ENCODE measurements around the gene CLIC4. TPM values are rescaled to one million over a fixed set of nuclear protein-coding genes. Genes with fewer than 3 reads are reported as not detected.
A peak's percentile ranks its signal among the peaks of the same experiment; 100 is the strongest.
"Not testable (repeated sequence)": the region's sequence is repeated elsewhere in the genome, so short reads cannot be mapped to it uniquely, and the experiment has no call there.

CLIC4 gene
- 309 and 384 TPM in 2 replicates for total RNA-seq

DNA sequence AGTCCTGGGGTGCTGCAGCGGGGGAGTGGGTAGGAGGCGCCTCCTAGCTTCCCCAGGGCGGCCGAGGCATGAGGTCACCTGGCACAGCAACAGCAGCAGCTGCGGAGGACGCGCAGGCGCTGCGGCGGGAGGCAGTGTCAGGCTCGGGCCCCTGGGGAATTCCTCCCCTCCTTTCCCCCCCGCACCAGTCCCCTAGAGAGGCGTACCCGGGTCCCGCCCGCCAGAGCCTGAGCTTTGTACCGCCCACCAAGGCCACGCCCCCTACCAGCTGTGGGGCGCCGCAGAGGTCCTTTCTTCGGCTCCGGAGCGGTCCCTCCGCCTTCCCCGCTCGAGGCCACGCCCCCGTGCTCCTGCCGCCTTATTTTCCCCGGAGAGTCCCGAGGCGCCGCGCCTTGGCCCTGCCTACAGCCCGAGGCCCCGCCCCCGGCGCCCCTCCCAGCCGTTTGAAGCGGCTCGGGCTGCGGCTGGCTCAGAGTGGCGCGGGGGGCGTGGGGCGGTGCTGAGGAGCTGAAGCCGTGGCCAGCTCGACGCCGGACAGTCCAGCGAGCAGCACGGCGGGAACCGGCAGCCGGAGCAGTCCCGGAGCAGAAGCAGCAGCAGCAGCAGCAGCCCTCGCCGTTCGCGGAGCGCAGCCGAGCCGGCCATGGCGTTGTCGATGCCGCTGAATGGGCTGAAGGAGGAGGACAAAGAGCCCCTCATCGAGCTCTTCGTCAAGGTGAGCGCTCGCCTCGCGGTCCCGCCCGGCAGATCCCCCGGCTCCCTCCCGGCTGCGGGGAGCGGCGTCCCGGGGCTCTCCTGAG is at the start of gene CLIC4:
TSS of gene CLIC4 (plus strand) at position 537 of the 800 bp plus-strand sequence. CDS start at position 644, 107 bp downstream.
- peak; percentile 91 for DNase-seq (ENCODE audit: low read depth)

DNA sequence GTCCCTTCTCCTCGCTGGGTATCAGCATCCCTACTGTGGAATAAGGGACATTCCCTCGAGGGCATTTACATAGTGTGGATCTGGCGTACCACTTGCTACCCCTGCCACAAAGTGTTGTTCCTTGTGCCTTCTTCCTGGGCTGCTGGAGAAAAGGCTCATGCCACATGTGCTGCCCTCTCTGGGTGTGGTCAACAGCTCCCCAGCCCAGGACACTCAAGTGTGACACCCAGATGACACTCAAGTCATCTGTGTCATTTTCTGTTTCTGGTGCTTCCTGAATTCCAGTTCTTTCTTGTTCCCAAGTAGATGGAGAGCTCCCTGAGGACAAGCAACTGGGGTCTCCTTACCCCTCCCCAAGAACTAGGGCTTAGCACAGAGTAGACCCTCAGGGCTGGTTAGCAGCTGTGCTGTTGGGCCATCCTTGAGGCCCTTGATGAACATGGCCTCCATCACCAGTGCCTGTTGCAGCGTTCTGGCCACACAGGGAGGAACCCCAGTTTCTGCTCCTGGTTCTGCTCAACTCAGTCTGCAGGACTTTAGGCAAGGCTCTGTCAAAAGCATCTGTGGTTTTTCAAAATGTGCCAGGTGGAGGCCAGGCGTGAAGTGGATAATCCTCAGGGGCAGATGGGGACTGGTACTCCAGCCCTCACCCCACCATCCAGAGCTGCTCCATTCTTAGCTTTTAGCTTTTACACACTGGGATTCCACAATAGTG is 49.0 kb upstream of the CLIC4 start:
- no peak for DNase-seq (ENCODE audit: low read depth)

DNA sequence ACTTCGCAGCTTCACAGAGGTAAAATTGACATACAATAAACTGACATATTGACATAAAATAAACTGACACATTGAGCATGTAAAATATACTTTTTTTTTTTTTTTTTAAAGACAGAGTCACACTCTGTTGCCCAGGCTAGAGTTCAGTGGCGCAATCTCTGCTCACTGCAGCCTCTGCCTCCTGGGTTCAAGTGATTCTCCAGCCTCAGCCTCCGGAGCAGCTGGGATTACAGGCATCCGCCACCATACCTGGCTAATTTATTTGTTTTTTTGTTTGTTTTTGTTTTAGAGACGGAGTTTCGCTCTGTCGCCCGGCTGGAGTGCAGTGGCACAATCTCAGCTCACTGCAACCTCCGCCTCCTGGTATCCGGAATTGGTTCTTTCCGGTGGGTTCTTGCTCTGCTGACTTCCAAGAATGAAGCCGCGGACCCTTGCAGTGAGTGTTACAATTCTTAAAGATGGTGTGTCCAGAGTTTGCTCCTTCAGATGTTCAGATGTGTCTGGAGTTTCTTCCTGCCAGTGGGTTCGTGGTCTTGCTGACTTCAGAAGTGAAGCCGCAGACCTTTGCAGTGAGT is 48.4 kb upstream of the CLIC4 start:
- DNase-seq (ENCODE audit: low read depth): no peak

DNA sequence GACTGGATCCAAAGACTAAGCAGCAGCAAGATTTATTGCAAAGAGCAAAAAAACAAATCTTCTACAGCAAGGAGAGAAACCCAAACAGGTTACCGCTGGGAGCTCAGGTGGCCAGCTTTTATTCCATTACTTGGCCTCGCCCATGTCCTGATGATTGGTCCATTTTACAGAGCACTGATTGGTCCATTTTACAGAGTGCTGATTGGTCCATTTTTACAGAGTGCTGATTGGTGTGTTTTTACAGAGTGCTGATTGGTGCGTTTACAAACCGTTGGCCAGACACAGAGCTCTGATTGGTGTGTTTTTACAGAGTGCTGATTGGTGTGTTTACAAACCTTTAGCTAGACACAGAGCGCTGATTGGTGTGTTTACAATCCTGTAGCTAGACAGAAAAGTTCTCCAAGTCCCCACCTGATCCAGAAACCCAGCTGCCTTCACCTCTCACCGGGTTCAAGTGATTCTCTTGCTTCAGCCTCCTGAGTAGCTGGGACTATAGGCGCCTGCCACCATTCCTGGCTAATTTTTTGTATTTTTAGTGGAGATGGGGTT is 47.7 kb upstream of the CLIC4 start:
- not testable (repeated sequence) for DNase-seq (ENCODE audit: low read depth)

DNA sequence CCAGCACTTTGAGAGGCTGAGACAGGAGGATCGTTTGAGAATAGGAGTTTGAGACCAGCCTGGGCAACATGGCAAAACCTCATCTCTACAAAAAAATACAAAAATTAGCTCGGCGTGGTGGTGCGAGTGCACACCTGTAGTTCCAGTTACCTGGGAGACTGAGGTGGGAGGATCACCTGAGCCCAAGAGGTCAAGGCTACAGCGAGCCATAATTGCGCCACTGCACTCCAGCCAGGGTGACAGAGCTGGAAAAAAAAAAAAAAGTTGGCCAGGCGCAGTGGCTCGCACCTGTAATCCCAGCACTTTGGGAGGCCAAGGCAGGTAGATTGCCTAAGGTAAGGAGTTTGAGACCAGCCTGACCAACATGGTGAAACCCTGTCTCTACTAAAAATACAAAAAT is 46.9 kb upstream of the CLIC4 start:
- not testable (repeated sequence) for DNase-seq (ENCODE audit: low read depth)

DNA sequence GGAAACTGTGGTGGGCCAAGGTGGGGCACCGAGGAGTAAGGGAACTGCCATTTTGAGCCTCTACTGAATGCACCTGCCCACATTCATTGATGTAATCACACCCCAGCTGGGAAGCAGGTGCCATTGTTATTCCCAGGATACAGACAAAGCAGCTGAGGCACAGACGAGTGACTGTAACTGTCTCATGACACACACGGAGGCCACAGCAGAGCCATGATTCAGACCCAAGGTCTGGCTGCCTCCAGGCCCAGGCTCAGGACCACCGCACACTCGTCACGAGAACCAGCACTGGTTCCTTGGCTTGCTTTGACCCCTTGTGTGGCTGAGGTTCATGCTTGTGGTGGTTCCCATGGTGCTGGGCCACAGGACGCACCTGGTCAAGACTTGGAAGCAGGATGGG is 45.6 kb upstream of the CLIC4 start:
- DNase-seq (ENCODE audit: low read depth): no peak

DNA sequence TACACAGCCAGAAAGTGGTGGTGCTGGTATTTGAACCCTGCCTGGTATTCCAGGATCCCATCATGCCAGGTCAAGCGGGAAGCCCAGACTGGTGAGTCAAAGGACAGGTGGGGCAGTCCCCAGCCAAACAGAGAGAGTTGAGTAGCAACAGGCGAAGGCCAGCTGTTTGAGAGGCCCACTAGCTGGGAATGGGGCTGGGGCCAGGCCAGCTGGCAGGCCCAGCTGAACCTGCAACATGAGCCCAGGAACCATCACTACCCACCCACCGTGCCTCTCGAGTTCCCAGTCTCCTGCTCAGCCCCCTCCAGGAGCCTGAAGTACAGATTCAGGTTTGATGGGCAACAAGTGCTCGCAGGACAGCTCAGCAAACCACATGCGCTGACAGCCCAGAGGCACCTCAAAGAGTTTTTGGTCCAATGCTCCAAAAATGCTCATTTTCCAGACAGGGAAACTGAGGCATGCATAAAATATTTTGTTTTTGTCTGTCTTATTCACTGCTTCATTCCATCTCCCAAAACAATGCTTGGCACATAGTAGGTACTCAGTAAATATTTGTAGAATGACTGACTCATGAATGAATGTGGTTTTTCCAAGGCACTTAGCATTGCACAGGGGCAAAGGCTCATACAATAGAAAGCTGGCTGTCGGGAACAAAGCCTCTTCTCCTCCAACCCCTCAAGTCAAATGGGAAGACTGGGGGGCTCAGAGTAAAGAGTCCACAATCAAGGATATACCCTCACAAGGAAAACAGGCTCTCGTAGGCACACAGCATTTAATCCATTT is 42.5 kb upstream of the CLIC4 start:
- peak; percentile 67 for DNase-seq (ENCODE audit: low read depth)

DNA sequence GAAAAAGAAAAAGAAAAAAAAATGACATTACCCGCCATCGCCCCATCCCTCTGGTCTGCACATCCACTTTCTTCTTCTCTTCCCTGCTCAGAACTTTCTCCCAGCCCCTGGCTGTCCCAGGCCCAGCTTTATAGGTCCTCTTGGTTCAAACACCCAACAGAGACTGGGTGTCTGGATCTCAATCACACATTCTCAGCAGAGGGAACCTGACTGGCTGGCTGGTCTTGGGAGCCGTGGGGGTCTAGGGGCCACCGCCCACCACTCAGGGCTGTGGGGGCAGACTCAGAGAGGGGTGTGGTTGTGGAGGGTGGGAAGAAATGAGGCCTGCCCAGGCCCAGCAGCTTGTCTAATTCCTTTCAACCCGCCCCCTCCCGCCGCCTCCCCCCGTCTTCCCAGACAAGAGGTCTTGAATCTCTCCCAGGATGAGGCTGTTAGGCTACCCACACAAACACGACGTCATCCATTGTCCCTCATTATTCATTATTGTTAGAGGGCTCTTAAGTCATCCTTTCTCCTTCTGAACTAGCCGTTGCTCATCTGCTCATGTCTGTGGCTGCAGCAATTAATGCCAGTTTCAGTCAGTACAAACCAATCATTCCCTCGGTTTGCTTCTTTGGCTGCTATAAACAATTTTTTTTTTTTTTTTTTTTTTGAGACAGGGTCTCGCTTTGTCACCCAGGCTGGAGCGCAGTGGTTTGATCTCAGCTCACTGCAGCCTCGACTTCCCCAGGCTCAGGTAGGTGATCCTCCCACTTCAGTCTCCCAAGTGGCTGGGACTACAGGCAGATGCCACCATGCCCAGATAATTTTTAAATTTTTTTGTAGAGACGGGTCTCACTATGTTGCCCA is 40.6 kb upstream of the CLIC4 start:
- DNase-seq (ENCODE audit: low read depth): peak; percentile 94

DNA sequence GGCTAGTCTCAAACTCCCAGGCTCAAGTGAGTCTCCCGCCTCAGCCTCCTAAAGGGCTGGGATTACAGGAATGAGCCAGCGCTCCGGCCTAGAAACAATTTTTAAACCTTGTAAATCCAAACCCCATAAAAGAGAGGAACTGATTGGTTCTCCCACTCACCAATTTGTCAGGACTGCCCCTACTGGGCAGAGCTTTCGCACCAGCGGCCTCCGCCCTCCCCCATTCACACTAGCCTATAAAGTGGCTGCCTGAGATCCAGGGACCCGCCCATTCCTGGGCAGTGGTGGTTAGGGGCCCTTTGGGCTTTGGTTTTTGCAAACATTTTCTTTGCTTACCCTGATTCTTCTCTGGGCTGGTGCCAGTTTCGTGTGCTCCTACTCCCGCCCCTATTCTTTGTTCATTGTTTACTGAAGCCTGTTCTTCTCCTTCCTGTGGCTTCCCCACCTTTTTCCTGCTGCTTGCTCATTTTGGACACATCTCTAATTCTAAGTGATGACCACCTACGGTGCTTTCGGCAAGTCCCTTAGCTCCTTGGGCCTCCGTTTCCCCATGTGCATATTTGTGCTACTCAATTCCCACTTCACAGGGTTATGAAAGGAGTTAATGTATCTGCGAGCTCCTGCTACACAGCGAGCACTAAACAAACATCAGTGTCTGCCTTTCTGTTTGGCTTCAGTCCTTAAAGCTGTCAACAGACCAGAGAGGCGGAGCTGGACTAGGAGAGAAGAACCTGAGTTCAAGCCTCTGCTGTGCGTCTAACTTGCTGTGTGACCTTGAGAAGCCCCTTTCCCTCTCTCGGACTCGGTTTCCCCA is 39.8 kb upstream of the CLIC4 start:
- DNase-seq (ENCODE audit: low read depth): peak; percentile 75

DNA sequence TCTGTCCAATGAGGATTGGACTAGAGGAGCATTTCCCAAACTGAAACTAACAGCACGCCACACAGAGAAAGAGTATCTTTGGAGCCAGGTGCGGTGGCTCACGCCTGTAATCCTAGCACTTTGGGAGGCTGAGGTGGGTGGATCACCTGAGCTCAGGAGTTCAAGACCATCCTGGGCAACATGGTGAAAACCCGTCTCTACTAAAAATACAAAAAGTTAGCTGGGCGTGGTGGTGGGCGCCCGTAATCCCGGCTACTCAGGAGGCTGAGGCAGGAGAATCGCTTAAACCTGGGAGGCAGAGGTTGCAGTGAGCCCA is 39.2 kb upstream of the CLIC4 start:
- not testable (repeated sequence) for DNase-seq (ENCODE audit: low read depth)

DNA sequence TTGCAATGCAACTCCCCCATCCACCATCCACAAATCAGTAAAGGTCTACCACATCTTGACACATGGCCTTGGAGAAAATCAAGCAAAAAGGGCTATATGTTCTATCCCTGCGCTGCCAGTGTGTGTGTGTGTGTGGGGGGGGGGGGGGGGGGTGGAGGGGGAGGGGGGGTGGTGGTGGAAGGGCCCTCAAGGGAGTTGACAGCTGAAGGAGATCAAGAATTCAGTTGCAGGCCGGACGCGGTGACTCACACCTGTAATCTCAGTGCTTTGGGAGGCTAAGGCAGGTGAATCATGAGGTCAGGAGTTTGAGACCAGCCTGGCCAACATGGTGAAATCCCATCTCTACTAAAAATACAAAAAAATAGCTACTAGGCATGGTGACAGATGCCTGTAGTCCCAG is 37.6 kb upstream of the CLIC4 start:
- DNase-seq (ENCODE audit: low read depth): peak; percentile 53

DNA sequence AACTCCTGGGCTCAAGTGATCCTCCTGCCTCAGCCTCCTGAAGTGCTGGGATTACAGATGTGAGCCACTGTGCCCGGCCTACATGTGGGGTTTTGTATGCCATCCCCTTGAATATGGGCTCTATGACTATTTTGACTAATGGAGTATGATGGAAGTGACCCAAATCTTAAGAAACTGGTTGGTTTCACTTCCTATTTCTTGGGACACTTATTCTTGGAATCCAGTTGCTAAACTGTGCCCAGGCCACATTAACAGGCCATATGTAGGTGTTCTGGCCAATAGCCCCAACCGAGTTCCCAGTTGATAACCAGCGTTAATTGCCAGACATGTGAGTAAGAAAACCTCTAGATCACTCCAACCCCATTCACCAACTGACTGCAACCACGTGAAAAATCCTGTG is 36.3 kb upstream of the CLIC4 start:
- DNase-seq (ENCODE audit: low read depth): no peak

DNA sequence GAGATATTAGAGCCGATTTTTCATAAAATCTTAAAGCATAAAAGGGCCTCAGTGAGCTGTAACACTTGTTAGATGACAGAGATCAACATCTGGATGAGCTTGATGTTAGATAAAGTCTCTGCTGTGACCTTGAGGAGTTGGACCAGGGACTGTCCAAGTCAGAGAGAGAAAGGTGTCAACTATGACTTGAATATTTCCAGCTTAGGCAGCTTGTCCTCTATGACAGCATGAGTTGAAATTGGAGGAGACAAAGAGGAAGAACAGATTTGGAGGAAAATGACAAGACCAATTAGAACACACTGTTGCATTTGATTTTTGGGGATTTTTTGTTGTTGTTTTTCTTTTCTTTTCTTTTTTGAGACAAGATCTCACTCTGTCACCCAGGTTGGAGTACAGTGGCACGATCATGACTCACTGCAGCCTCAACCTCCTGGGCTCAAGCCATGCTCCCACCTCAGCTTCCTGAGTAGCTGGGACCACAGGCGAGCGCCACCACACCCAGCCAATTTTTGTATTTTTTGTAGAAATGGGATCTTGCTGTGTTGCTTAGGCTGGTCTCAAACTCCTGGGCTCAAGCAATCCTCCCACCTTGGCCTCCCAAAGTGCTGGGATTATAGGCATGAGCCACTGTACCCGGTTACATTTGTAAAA is 35.3 kb upstream of the CLIC4 start:
- DNase-seq (ENCODE audit: low read depth): no peak

DNA sequence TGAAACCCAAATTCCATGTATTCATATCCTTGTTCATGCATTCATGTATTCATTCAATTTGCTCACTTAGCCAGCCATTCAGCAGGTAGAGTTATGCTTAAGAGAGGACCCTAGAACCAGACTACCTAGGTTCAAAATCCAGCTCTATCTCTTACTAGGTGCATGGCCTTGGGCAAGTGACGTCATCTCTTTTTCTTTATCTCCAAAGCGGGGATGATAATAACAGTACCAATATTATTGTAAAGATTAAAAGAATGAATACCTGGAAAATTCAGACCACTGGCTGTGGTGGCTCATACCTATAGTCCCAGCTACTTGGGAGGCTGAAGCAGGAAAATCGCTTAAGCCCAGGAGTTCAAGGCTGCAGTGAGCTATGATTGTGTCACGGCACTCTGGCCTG is 33.9 kb upstream of the CLIC4 start:
- DNase-seq (ENCODE audit: low read depth): no peak

DNA sequence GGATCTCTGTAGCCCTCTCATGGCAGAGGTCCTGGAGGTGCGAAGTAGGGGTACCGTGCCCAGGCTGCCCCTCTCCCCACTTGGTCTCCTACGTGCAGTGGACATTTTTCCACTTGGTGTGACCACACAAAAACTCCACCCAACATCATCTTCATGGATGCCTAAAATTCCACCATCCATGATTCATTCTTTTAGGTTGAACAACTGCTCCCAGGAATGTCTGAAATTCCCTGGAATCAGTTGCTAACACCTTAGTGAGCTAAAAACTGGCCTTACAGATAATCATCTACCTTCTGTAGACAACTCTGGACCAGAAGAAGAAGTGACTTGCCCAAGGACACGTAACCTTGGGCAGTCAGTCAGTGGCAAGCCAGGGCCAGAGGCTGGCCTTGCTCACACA is 32.1 kb upstream of the CLIC4 start:
- peak; percentile 76 for DNase-seq (ENCODE audit: low read depth)

DNA sequence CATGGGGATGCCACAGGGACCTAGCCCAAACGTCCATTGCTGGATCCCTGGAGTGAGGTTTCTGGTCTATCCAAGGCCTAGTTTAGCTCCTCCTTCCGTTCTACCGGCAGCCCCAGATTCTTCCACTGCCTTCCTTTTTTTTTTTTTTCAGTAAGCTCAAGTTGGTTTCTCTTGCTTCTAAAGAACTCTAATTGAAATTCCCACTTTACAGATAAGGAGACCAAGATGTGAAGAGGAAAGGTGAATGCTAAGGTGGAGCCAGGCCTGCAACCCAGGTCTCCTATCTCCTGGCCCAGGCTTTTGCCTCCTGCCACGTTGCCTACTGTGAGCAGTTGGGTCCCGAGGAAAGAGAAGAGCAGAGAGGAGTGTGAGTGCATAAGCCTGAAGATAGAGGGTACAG is 31.5 kb upstream of the CLIC4 start:
- no peak for DNase-seq (ENCODE audit: low read depth)

DNA sequence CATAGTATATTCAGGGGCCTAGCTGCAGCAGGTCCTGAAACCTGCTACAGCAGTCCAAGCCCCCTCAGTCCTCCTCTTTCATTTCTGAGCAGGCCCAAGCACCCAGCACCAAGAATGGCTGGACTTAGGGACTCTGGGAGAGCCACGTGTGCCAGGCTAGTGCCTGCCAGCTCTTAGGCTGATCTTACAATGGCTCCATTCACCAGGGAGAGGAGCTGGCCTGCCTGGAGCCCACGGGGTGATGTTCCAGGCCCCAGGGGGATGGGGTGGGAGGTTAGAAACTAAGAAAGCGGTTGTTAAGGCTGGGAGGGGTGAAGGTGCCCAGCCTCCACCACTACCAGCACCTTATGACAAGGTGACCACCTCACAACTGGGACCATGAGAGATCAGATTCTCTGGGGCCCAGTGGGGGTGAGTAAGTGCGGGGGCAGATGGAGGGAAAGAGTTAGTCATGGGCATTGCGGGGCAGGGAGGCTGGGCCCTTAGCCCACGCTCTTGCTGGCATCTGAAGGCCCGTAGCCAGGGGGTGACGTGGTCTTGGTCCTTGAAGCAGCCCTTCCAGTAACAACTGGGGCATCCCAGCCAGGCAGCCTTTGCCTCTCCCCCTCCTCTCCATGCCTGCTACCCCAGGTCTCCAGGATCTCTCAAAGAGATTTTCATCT is 30.3 kb upstream of the CLIC4 start:
- DNase-seq (ENCODE audit: low read depth): peak; percentile 55

DNA sequence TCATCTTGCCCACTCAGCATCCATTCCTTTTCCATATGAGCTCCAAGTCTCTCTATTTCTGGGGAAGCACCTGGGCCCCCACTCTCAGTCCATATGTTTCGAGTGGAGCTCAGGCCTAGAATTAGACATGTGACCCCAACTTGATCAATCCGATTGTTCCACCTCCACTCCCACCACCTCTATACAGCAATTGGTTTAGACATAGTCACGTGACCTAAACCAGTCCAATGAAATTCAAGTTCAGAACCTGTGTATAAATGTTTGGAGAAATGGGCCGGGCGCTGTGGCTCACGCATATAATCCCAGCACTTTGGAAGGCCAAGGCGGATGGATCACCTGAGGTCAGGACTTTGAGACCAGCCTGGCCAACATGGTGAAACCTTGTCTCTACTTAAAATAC is 29.6 kb upstream of the CLIC4 start:
- DNase-seq (ENCODE audit: low read depth): no peak
